ENCODE data around the gene SLC24A3.

DNA sequence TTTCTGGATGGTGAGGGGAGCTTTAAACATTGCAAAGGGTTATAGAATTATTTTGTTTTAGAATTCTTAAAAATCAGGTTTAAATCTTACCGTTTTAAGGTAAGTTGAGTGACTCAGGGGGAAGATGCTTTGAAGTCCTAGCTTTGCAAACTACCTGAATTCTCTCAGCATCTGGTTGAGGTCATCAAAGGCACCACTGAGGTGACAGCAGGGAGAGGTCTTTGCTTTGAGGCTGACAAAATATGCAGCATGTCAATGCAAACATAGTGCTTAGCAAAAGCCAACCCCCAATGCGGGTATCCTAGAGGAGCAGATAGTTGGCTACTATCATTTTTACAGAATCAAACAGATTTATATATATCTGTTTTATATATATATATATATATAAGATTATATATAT, 219.5 kb downstream of the SLC24A3 start:
- TF ChIP-seq, protein P1, sequence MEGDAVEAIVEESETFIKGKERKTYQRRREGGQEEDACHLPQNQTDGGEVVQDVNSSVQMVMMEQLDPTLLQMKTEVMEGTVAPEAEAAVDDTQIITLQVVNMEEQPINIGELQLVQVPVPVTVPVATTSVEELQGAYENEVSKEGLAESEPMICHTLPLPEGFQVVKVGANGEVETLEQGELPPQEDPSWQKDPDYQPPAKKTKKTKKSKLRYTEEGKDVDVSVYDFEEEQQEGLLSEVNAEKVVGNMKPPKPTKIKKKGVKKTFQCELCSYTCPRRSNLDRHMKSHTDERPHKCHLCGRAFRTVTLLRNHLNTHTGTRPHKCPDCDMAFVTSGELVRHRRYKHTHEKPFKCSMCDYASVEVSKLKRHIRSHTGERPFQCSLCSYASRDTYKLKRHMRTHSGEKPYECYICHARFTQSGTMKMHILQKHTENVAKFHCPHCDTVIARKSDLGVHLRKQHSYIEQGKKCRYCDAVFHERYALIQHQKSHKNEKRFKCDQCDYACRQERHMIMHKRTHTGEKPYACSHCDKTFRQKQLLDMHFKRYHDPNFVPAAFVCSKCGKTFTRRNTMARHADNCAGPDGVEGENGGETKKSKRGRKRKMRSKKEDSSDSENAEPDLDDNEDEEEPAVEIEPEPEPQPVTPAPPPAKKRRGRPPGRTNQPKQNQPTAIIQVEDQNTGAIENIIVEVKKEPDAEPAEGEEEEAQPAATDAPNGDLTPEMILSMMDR (IDR thresholded peaks at IDR 0.05): no peak
- no peak for TF ChIP-seq POLR2A (IDR thresholded peaks at IDR 0.05)

All from heart left ventricle (tissue), 13 donors.